HepG2 (cell line): ENCODE measurements around the gene NYNRIN. TPM values are rescaled to one million over a fixed set of nuclear protein-coding genes. Genes with fewer than 3 reads are reported as not detected.
A peak's percentile ranks its signal among the peaks of the same experiment; 100 is the strongest.

ENCODE experiments used
- HDAC2 ChIP-seq: sonication (generic); formaldehyde crosslinking; IDR thresholded peaks from 2 replicates; pipeline ENCODE4 v1.4.0; 2020; ENCODE audit warnings: missing genetic modification reagents
- MED1 ChIP-seq: sonication (generic); formaldehyde crosslinking; IDR thresholded peaks from 2 replicates; pipeline ENCODE4 v1.4.0; 2020; ENCODE audit warnings: missing genetic modification reagents
- NR2F2 ChIP-seq: IDR thresholded peaks from 2 replicates; pipeline ENCODE4 v1.6.1; 2012; ENCODE audit warnings: low read depth, inconsistent platforms, borderline replicate concordance
- POLR2A ChIP-seq, 2 experiments: IDR thresholded peaks; 2 replicates each; pipeline ENCODE4 v1.6.1; 2011; ENCODE audit warnings: low read depth in 2 of 2, low read length in 2 of 2, mild to moderate bottlenecking in 1 of 2, moderate library complexity in 1 of 2; ENCODE audit not compliant: insufficient read depth in 1 of 2
- PRPF4 ChIP-seq: fragments of 200-400 bp; formaldehyde crosslinking; IDR thresholded peaks from 2 replicates; pipeline ENCODE4 v1.6.1; 2016; ENCODE audit warnings: low read length, low read depth; ENCODE audit not compliant: poor library complexity, severe bottlenecking
- STAG1 ChIP-seq: sonication (generic); formaldehyde crosslinking; IDR thresholded peaks from 2 replicates; pipeline ENCODE4 v1.4.0; 2020; ENCODE audit warnings: missing genetic modification reagents
- ZBTB42 ChIP-seq: sonication (generic); formaldehyde crosslinking; IDR thresholded peaks from 2 replicates; pipeline ENCODE4 v1.5.0; 2020; ENCODE audit warnings: mild to moderate bottlenecking, missing genetic modification reagents
- ZNF180 ChIP-seq: sonication (generic); formaldehyde crosslinking; IDR thresholded peaks from 2 replicates; pipeline ENCODE4 v1.4.0; 2020; ENCODE audit warnings: low read depth, missing genetic modification reagents, borderline replicate concordance
- ZNF230 ChIP-seq: sonication (generic); formaldehyde crosslinking; IDR thresholded peaks from 2 replicates; pipeline ENCODE4 v1.4.0; 2020; ENCODE audit warnings: mild to moderate bottlenecking, missing genetic modification reagents
- ZNF335 ChIP-seq: sonication (generic); formaldehyde crosslinking; IDR thresholded peaks from 2 replicates; pipeline ENCODE4 v1.4.0; 2020; ENCODE audit warnings: missing genetic modification reagents
- ZNF737 ChIP-seq: sonication (generic); formaldehyde crosslinking; IDR thresholded peaks from 2 replicates; pipeline ENCODE4 v1.5.0; 2020; ENCODE audit warnings: missing genetic modification reagents, mild to moderate bottlenecking, borderline replicate concordance
- ZNF749 ChIP-seq: sonication (generic); formaldehyde crosslinking; IDR thresholded peaks from 2 replicates; pipeline ENCODE4 v1.8.0; 2022; ENCODE audit warnings: mild to moderate bottlenecking, missing genetic modification reagents, moderate library complexity, borderline replicate concordance
- ZNF772 ChIP-seq: sonication (generic); formaldehyde crosslinking; IDR thresholded peaks from 2 replicates; pipeline ENCODE4 v1.5.0; 2020; ENCODE audit warnings: mild to moderate bottlenecking, missing genetic modification reagents
- ZNF781 ChIP-seq: sonication (generic); formaldehyde crosslinking; IDR thresholded peaks from 2 replicates; pipeline ENCODE4 v1.5.1; 2020; ENCODE audit warnings: borderline replicate concordance, mild to moderate bottlenecking, missing genetic modification reagents; ENCODE audit errors: not compliant biosample characterization
- ZSCAN31 ChIP-seq: sonication (generic); formaldehyde crosslinking; IDR thresholded peaks from 2 replicates; pipeline ENCODE4 v1.5.0; 2020; ENCODE audit warnings: low read depth, mild to moderate bottlenecking, missing genetic modification reagents
- polyA plus RNA-seq, 8 experiments: library from polyadenylated mRNA; depleted of rRNA in 3 of 8; stranded (reverse) in 7 of 8; unstranded in 1 of 8; fragments of >200 nt; fragmentation: Illumina TruSeq in 4 of 8; extraction: Trizol in 4 of 8; gene quantifications; 2 replicates each; pipeline versions ENCODE4 v1.2.1 to v1.2.3, GENCODE V29; 2011 to 2016; ENCODE audit warnings: low read depth in 4 of 8, missing spikeins in 1 of 8, mixed read lengths in 1 of 8; ENCODE audit not compliant: insufficient read depth in 1 of 8
- total RNA-seq, 5 experiments: library from RNA; depleted of rRNA; stranded (reverse); fragments of >200 nt; fragmentation: Illumina TruSeq; extraction: Trizol; gene quantifications; 2 replicates each; pipeline ENCODE4 v1.2.3, GENCODE V29; 2016; ENCODE audit warnings: low read depth in 1 of 5
- TF ChIP-seq, protein P1 (sequence below): sonication (generic); formaldehyde crosslinking; IDR thresholded peaks from 2 replicates; pipeline ENCODE4 v1.5.1; 2020; ENCODE audit warnings: missing genetic modification reagents, mild to moderate bottlenecking, borderline replicate concordance
- TF ChIP-seq, protein P2 (sequence below), 2 experiments: fragments of 450-650 bp in 1 of 2; sonication (generic) in 1 of 2; formaldehyde crosslinking; IDR thresholded peaks; 2 replicates each; pipeline versions ENCODE4 v1.5.0 to v1.8.0; 2020 to 2022; ENCODE audit warnings: mild to moderate bottlenecking in 1 of 2, missing genetic modification reagents in 1 of 2
- TF ChIP-seq, protein P3 (sequence below): sonication (generic); formaldehyde crosslinking; IDR thresholded peaks from 2 replicates; pipeline ENCODE4 v1.4.0; 2020; ENCODE audit warnings: missing genetic modification reagents
- TF ChIP-seq, protein P4 (sequence below): sonication (generic); formaldehyde crosslinking; IDR thresholded peaks from 2 replicates; pipeline ENCODE4 v1.4.0; 2020; ENCODE audit warnings: missing genetic modification reagents, borderline replicate concordance
- TF ChIP-seq, protein P5 (sequence below): sonication (generic); formaldehyde crosslinking; IDR thresholded peaks from 2 replicates; pipeline ENCODE4 v1.5.0; 2020; ENCODE audit warnings: mild to moderate bottlenecking, missing genetic modification reagents
- TF ChIP-seq, protein P6 (sequence below): sonication (generic); formaldehyde crosslinking; IDR thresholded peaks from 2 replicates; pipeline ENCODE4 v1.4.0; 2020; ENCODE audit warnings: missing genetic modification reagents

Gene NYNRIN
- total and polyA plus RNA-seq, 2 of the 13 experiments (the other 11 are each of a cell fraction or from before 2014, with no cell fraction given), result 0.63 to 1.1 TPM

DNA sequence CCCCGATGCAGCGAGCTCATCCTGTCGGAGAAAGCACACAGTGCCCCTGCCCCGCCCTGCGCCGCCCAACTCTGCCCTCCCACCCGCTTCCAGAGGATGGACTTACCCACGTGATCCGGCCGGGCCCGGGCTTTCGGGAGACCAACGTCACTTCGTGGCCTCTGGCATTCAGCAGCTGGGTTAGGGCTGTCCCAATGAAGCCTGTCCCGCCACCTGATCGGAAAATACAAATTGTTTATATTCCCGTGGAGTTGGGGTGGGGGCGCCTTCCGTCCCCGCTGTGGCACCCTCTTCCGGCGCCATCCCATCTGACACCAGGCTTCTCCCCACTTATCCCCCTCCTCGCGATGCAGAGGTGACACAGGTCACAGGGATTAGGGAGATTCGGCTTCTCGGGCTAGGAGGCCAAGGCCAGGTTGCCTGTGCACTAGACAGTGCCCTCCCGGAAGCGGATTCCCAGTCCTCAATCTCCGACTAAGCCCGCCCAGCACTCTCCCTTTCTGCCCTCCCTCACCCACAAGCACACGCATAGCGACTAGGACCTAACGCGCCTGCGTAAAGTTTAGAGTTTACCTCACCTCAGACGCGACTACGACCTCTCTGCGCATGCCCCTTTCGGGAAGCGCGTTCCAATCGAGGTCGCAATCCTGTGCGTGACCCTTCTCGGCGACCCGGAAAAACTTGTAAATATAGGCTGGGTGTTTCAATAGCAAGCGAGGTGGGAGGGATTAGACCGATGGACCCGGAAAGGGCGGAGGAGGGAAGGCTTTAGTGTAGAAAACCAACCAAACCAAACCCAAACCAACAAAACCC lies 43.6 kb downstream of the NYNRIN start, which contains the start of gene SDR39U1 (continued):
- TF ChIP-seq, protein P1, sequence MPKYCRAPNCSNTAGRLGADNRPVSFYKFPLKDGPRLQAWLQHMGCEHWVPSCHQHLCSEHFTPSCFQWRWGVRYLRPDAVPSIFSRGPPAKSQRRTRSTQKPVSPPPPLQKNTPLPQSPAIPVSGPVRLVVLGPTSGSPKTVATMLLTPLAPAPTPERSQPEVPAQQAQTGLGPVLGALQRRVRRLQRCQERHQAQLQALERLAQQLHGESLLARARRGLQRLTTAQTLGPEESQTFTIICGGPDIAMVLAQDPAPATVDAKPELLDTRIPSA (CRISPR knock-in tag), result peak; percentile 52; the same call in 1 of the 2 replicates
- TF ChIP-seq ZSCAN31, result peak; percentile 98
- TF ChIP-seq HDAC2, result peak; percentile 58
- peak; percentile 75 for TF ChIP-seq MED1 (CRISPR knock-in tag)
- TF ChIP-seq PRPF4, result no peak
- TF ChIP-seq, protein P2, sequence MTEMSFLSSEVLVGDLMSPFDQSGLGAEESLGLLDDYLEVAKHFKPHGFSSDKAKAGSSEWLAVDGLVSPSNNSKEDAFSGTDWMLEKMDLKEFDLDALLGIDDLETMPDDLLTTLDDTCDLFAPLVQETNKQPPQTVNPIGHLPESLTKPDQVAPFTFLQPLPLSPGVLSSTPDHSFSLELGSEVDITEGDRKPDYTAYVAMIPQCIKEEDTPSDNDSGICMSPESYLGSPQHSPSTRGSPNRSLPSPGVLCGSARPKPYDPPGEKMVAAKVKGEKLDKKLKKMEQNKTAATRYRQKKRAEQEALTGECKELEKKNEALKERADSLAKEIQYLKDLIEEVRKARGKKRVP (CRISPR knock-in tag; IDR thresholded peaks at IDR 0.05), result peak in 1 of 2 experiments; percentile 76; a peak in 1 of 4 replicates
- 0 out of 2 replicates have a peak, but pooled peaks have one; percentile 54 for TF ChIP-seq ZNF180 (CRISPR knock-in tag)
- TF ChIP-seq ZNF737 (CRISPR knock-in tag), result no peak
- TF ChIP-seq, protein P3, sequence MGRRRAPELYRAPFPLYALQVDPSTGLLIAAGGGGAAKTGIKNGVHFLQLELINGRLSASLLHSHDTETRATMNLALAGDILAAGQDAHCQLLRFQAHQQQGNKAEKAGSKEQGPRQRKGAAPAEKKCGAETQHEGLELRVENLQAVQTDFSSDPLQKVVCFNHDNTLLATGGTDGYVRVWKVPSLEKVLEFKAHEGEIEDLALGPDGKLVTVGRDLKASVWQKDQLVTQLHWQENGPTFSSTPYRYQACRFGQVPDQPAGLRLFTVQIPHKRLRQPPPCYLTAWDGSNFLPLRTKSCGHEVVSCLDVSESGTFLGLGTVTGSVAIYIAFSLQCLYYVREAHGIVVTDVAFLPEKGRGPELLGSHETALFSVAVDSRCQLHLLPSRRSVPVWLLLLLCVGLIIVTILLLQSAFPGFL (CRISPR knock-in tag), result 0 out of 2 replicates have a peak, but pooled peaks have one; percentile 58
- peak; percentile 98 for TF ChIP-seq ZNF230 (CRISPR knock-in tag)
- TF ChIP-seq ZNF781 (CRISPR knock-in tag), result peak; percentile 96
- peak; percentile 92 for TF ChIP-seq ZNF749 (CRISPR knock-in tag)
- no peak for TF ChIP-seq NR2F2
- TF ChIP-seq ZBTB42, result 0 out of 2 replicates have a peak, but pooled peaks have one; percentile 71
- TF ChIP-seq ZNF772 (CRISPR knock-in tag), result peak; percentile 98
- TF ChIP-seq, protein P4, sequence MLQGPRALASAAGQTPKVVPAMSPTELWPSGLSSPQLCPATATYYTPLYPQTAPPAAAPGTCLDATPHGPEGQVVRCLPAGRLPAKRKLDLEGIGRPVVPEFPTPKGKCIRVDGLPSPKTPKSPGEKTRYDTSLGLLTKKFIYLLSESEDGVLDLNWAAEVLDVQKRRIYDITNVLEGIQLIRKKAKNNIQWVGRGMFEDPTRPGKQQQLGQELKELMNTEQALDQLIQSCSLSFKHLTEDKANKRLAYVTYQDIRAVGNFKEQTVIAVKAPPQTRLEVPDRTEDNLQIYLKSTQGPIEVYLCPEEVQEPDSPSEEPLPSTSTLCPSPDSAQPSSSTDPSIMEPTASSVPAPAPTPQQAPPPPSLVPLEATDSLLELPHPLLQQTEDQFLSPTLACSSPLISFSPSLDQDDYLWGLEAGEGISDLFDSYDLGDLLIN, result peak; percentile 30; the same call in 1 of the 2 replicates
- TF ChIP-seq, protein P5, sequence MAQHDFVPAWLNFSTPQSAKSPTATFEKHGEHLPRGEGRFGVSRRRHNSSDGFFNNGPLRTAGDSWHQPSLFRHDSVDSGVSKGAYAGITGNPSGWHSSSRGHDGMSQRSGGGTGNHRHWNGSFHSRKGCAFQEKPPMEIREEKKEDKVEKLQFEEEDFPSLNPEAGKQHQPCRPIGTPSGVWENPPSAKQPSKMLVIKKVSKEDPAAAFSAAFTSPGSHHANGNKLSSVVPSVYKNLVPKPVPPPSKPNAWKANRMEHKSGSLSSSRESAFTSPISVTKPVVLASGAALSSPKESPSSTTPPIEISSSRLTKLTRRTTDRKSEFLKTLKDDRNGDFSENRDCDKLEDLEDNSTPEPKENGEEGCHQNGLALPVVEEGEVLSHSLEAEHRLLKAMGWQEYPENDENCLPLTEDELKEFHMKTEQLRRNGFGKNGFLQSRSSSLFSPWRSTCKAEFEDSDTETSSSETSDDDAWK (CRISPR knock-in tag), result no peak
- TF ChIP-seq, protein P6, sequence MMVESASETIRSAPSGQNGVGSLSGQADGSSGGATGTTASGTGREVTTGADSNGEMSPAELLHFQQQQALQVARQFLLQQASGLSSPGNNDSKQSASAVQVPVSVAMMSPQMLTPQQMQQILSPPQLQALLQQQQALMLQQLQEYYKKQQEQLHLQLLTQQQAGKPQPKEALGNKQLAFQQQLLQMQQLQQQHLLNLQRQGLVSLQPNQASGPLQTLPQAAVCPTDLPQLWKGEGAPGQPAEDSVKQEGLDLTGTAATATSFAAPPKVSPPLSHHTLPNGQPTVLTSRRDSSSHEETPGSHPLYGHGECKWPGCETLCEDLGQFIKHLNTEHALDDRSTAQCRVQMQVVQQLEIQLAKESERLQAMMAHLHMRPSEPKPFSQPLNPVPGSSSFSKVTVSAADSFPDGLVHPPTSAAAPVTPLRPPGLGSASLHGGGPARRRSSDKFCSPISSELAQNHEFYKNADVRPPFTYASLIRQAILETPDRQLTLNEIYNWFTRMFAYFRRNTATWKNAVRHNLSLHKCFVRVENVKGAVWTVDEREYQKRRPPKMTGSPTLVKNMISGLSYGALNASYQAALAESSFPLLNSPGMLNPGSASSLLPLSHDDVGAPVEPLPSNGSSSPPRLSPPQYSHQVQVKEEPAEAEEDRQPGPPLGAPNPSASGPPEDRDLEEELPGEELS (CRISPR knock-in tag), result no peak; the same call in none of the 2 replicates
- peak in 1 of 2 experiments; percentile 98; a peak in 2 of 4 replicates for TF ChIP-seq POLR2A (IDR thresholded peaks at IDR 0.05; ENCODE audit: insufficient read depth in 1 of 2, low read depth in 2 of 2, low read length in 2 of 2)
- peak; percentile 99 for TF ChIP-seq ZNF335
- TF ChIP-seq STAG1 (CRISPR knock-in tag), result peak; percentile 18; the same call in 1 of the 2 replicates
